Measurements from ENCODE around the gene OR2D3. TPM values are rescaled to one million over a fixed set of nuclear protein-coding genes. Genes with fewer than 3 reads are reported as not detected.

Gene OR2D3
- total and polyA plus RNA-seq, 2 of the 4 experiments (the other 2 are of a cell fraction) = not detected

GRCh38 chr11:6911378-6911777 is 9.4 kb upstream of the OR2D3 start:
- dilution Hi-C loops (cut with HindIII; ENCODE audit: low sequenced_read_pairs, unreplicated experiment) (no loop called here), in situ Hi-C loops (cut with MboI; ENCODE audit: low sequenced_read_pairs) (no loop called here), intact Hi-C loops (cut with micrococcal nuclease) (no loop called here)
- H3K4me2 ChIP-seq (ENCODE audit: low read depth, low read length) = no peak overlapping the region
- no peaks in the 10 kb centered on the region for H3K79me1 ChIP-seq (ENCODE audit: low read depth in 1 of 2, low read length in 2 of 2)
- no peak overlapping the region for H3K14ac ChIP-seq (replicated peaks; ENCODE audit: low read depth, low read length)
- H3K9me1 ChIP-seq (ENCODE audit: insufficient read depth, low read length) = no peaks in the 10 kb centered on the region
- H3K9me3 ChIP-seq (ENCODE audit: control insufficient read depth, insufficient read depth, low read length) = no peaks in the 10 kb centered on the region
- DNase-seq = no peak
- no peak overlapping the region for H4K8ac ChIP-seq (ENCODE audit: low read depth in 2 of 2, low read length in 2 of 2)
- no peaks in the 10 kb centered on the region for H3K27me3 ChIP-seq (ENCODE audit: control insufficient read depth, insufficient read depth, low read length)
- WGBS, 2 experiments (ENCODE audit: extremely low coverage in 2 of 2, insufficient read length in 1 of 2) = no CpG with 5 or more reads among the region's 3 CpGs
- H3K4me3 ChIP-seq (ENCODE audit: insufficient read depth, low read depth, low read length) = no peak overlapping the region
- no peak overlapping the region for H2BK20ac ChIP-seq (ENCODE audit: low read depth, low read length)
- CTCF ChIA-PET = no interaction called here
- H2BK5ac ChIP-seq (ENCODE audit: low read depth, low read length, poor library complexity, severe bottlenecking) = no peak overlapping the region
- BruUV-seq (replicated peaks) = no TSS peak
- no peak overlapping the region for H2AK5ac ChIP-seq (ENCODE audit: low read depth, low read length)
- H2AFZ ChIP-seq (replicated peaks; ENCODE audit: low read length, poor library complexity) = no peak overlapping the region
- H3K56ac ChIP-seq (ENCODE audit: extremely low read depth, insufficient read depth, low read length) = no peak overlapping the region
- H3K27ac ChIP-seq (ENCODE audit: insufficient read depth, low read length) = no peak overlapping the region
- no peaks in the 10 kb centered on the region for H3K36me3 ChIP-seq (ENCODE audit: control insufficient read depth, insufficient read depth, low read length)
- no peak for TF ChIP-seq MAZ (IDR thresholded peaks at IDR 0.05; ENCODE audit: borderline replicate concordance, low read depth, low read length)
- no peak for TF ChIP-seq BHLHE40 (IDR thresholded peaks at IDR 0.05; ENCODE audit: low read depth, low read length)
- TF ChIP-seq MAFK (IDR thresholded peaks at IDR 0.05; ENCODE audit: low read depth, low read length) = peak; percentile 44
- no peak for TF ChIP-seq FOS (IDR thresholded peaks at IDR 0.05; ENCODE audit: low read depth, low read length)
- no peak for TF ChIP-seq NFE2L2 (IDR thresholded peaks at IDR 0.05; ENCODE audit: low read depth, low read length)
- no peak for TF ChIP-seq POLR2A (IDR thresholded peaks at IDR 0.05; ENCODE audit: low read depth, low read length)
- TF ChIP-seq CHD1 (IDR thresholded peaks at IDR 0.05; ENCODE audit: low read depth, low read length) = no peak
- H3K18ac ChIP-seq (ENCODE audit: low read depth, low read length) = no peak overlapping the region
- no peak overlapping the region for H4K5ac ChIP-seq (ENCODE audit: low read depth, low read length)
- H3K4ac ChIP-seq (ENCODE audit: low read depth, low read length) = no peak overlapping the region
- H3K23ac ChIP-seq (ENCODE audit: low read depth, low read length) = no peak overlapping the region
- H3K4me1 ChIP-seq (ENCODE audit: control insufficient read depth, insufficient read depth, low read length) = no peaks in the 10 kb centered on the region
- no peak overlapping the region for H3K9ac ChIP-seq (ENCODE audit: low read depth, low read length)
- no peak overlapping the region for H2AK9ac ChIP-seq (replicated peaks; ENCODE audit: low read depth, low read length, poor library complexity)
- no peak for ATAC-seq (ENCODE audit: low read depth)
- H4K91ac ChIP-seq (ENCODE audit: insufficient read depth, low read depth, low read length) = no peak overlapping the region
- H2BK120ac ChIP-seq (ENCODE audit: low read depth, low read length) = no peak overlapping the region
- no peak overlapping the region for H2BK15ac ChIP-seq (ENCODE audit: low read depth, low read length)
- POLR2A ChIA-PET (ENCODE audit: unreplicated experiment) = no interaction called here
- H4K20me1 ChIP-seq (ENCODE audit: insufficient read depth, low read length) = no peaks in the 10 kb centered on the region

Measured in IMR-90 (cell line).